Measurements from ENCODE around the gene PRDX3. TPM values are rescaled to one million over a fixed set of nuclear protein-coding genes. Genes with fewer than 3 reads are reported as not detected.

PRDX3 gene
- 100 to 1,000 TPM; 169 to 253 (median 206) TPM for polyA plus RNA-seq (ENCODE audit: insufficient read depth in 1 of 5, insufficient read length in 5 of 5, low replicate concordance in 1 of 5)
- long read RNA-seq, donor 1, transcript PRDX3-201 (7 exons, 1,591 nt) = major isoform, 157 of 246 reads
- long read RNA-seq, donor 1, partial matches to known transcripts = 86 of 246 reads
- long read RNA-seq, donor 1, other reads (novel, unspliced or antisense) = 0 of 246 reads
- long read RNA-seq, donor 2, transcript PRDX3-201 (7 exons, 1,591 nt) = major isoform, 96 of 104 reads
- long read RNA-seq, donor 2, partial matches to known transcripts = 0 of 104 reads
- long read RNA-seq, donor 2, other reads (novel, unspliced or antisense) = 6 of 104 reads
- long read RNA-seq, donor 3, transcript PRDX3-201 (7 exons, 1,591 nt) = major isoform, 136 of 216 reads
- long read RNA-seq, donor 3, transcript PRDX3-203 (2 exons, 2,277 nt) = minor isoform, 7 of 216 reads
- long read RNA-seq, donor 3, partial matches to known transcripts = 73 of 216 reads
- long read RNA-seq, donor 3, other reads (novel, unspliced or antisense) = 0 of 216 reads
- long read RNA-seq, donor 4, transcript PRDX3-203 (2 exons, 2,277 nt) = minor isoform, 10 of 83 reads
- long read RNA-seq, donor 4, transcript PRDX3-201 (7 exons, 1,591 nt) = major isoform, 73 of 83 reads
- long read RNA-seq, donor 4, partial matches to known transcripts = 0 of 83 reads
- long read RNA-seq, donor 4, other reads (novel, unspliced or antisense) = 0 of 83 reads
- long read RNA-seq, donor 5, transcript PRDX3-203 (2 exons, 2,277 nt) = minor isoform, 6 of 244 reads
- long read RNA-seq, donor 5, transcript PRDX3-201 (7 exons, 1,591 nt) = major isoform, 185 of 244 reads
- long read RNA-seq, donor 5, partial matches to known transcripts = 53 of 244 reads
- long read RNA-seq, donor 5, other reads (novel, unspliced or antisense) = 0 of 244 reads
- long read RNA-seq, donor 6, transcript PRDX3-203 (2 exons, 2,277 nt) = minor isoform, 6 of 157 reads
- long read RNA-seq, donor 6, transcript PRDX3-201 (7 exons, 1,591 nt) = major isoform, 142 of 157 reads
- long read RNA-seq, donor 6, partial matches to known transcripts = 9 of 157 reads
- long read RNA-seq, donor 6, other reads (novel, unspliced or antisense) = 0 of 157 reads
- long read RNA-seq, donor 7, transcript PRDX3-201 (7 exons, 1,591 nt) = major isoform, 121 of 133 reads
- long read RNA-seq, donor 7, partial matches to known transcripts = 11 of 133 reads
- long read RNA-seq, donor 7, other reads (novel, unspliced or antisense) = 0 of 133 reads
- long read RNA-seq, donor 8, transcript PRDX3-201 (7 exons, 1,591 nt) = major isoform, 50 of 60 reads
- long read RNA-seq, donor 8, partial matches to known transcripts = 8 of 60 reads
- long read RNA-seq, donor 8, other reads (novel, unspliced or antisense) = 0 of 60 reads

DNA sequence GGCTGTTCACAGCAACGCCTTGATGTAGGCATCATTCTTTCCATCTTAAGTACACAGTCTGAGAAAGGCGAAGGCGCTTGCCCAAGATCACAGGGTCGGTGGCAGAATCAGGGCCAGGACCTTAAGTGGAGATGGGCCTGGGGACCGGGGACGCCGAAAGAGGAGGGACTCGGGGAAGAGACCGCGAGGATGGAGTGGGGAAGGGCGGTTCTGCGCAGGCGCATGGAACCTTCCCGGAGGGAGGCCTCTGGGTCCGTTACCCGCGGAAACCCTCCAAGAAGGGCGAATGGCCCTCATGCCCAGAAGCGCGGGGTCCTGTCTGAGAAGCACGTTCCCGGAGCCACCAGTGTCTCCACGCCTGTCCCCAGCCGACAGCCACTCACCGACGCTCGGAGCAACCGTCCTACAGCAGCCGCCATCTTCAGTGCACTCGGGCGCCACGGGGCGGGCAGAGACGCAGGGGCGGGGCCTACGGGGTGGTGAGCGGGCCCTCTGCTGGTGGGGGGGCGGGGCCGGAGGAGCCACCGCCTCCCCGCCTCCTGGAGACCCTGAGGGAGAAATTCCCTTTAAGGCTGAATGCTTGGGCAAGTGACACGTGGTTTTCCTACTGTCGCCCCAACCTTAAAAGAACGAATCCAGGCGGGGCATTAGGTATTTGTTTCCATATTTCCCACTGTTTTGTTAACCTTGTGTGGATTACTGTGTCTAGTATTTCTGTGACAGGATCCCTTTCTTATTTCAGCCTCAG, at the start of gene PRDX3:
Gene PRDX3 (minus strand): TSS at position 441 of the 748 bp plus-strand sequence. CDS start 22 bp downstream, at position 419.
- peak; percentile 91 for DNase-seq

- no peak for DNase-seq
Measured at GRCh38 chr10:119227825-119228224, 49.2 kb upstream of the PRDX3 start.

GRCh38 chr10:119225083-119225658, 46.6 kb upstream of the PRDX3 start:
- no peak for DNase-seq

- no peak for DNase-seq
Measured at GRCh38 chr10:119222966-119223386, 44.4 kb upstream of the PRDX3 start.

- DNase-seq = no peak
Measured at GRCh38 chr10:119222537-119222936, 43.9 kb upstream of the PRDX3 start.

- no peak for DNase-seq
Measured at GRCh38 chr10:119221666-119222065, 43.1 kb upstream of the PRDX3 start.

DNA sequence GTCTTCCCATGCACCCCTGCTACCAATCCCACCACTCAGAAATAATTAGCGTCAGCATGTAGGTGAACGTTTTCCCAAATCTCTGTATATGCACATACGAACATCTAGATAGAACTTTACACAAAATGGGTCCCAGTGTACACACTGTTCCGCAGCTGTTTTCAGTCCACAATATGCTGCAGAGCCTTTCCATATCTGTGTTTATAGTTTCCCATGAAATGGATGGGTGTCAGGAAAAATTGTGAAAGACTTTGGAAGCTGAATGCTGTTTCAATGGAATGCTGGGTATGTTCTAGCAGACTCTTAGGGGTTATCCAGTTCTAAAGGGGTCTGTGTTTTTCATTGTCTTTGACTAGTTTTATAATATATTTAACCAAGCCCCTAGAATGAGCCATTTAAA, 42.6 kb upstream of the PRDX3 start:
- peak; percentile 83 to 84 for DNase-seq

DNA sequence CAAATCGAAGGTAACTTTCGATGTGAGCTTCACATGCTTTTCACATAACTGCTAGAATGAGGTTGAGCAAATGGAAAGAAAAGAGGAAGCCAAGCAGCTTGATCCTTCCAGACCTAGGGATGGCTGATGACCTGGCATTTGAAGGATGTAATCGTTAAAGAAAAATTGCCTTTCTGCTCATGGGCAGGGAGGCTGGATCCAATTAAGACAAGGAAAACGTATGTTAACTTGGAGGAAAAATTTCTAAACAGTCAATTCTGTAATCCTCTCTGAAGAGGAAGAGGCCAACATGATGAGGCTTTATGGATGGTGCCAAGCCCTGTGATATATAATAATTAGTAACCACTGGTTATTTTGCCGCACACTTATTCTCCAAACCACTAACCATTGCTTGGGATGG, 41.3 kb upstream of the PRDX3 start:
- no peak for DNase-seq

- peak; percentile 88 to 90 for DNase-seq
Measured at GRCh38 chr10:119217991-119218490, 39.4 kb upstream of the PRDX3 start.

- DNase-seq = no peak
Measured at GRCh38 chr10:119217401-119217800, 38.8 kb upstream of the PRDX3 start.

DNA sequence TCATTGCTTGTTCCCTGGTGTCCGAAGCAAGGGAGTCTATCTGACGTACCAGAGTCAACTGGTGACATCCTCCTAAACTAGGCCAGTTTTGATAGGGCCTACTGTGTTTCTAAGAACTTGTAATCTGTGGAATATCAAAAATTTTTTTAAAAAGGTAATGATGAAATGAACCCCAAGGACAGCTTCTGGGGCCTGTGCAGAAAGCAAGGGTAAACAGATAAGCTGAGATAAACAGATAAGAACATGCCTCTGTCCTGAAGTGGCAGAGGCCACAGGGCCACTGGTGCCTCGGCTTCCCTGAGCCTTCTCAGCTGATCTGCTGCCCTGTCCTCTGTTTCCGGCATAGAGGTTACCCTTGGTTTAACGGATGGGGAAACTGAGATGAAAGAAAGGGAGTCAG, 37.5 kb upstream of the PRDX3 start:
- no peak for DNase-seq

DNA sequence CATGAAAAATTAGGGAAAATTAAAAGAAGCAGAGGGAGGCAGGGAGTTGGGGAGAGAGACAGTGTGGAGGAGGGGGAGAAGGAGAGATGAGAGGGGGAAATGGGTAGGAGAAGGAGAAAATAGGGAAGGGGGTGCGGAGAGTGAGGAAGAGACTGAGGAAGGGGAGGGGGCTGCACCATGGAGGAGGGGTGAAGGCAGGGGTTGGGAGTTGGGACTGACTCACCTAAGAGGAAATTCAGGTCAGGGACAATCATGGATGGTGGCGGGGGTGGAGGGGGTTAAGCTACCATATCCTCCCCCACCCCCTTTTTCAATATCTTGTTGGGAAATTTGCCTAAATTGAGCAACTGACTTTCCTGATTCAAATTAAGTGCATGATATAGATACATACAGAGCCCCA, 36.8 kb upstream of the PRDX3 start:
- no peak for DNase-seq

DNA sequence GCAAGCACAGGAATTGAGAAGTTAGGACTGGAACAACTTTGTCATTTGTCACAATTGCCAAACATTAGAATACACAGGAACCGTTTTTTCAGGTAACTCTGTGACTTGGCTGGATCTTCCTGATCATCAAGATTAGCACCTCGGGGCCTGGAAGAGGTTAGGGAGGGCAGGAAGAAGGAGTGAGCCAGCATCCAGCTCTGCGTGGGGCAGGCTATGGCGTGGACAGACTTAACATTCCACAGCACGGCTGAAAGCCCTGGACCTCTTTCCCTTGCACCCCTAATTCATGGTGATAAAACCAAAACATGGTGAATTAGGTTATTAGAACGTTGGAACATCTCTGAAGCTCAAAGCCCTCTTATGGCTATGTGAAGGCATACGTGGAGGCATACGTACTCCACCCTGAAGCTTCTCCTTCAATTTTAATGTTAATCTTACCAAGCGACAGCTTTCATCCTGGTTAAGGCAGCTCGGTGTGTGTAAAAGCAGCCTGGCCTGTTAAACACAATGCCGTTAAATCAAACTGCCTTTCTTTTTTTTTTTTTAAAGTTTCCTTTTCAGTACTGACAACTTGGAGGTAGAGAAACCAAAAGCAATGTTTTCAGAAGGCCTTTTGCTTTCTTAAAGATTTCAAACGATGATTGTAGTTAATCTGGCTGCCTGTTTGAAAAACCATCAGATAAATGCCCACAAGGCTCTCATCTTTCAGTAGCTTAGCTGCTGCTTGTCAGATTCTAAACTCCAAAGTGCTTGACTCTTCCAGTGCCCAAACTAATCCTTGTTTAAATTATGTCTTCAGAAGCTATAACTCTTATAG, 33.2 kb upstream of the PRDX3 start:
- DNase-seq = no peak

- DNase-seq = peak; percentile 77 to 81
Measured at GRCh38 chr10:119211176-119211575, 32.6 kb upstream of the PRDX3 start.

- no peak for DNase-seq
Measured at GRCh38 chr10:119210633-119211032, 32.0 kb upstream of the PRDX3 start.

DNA sequence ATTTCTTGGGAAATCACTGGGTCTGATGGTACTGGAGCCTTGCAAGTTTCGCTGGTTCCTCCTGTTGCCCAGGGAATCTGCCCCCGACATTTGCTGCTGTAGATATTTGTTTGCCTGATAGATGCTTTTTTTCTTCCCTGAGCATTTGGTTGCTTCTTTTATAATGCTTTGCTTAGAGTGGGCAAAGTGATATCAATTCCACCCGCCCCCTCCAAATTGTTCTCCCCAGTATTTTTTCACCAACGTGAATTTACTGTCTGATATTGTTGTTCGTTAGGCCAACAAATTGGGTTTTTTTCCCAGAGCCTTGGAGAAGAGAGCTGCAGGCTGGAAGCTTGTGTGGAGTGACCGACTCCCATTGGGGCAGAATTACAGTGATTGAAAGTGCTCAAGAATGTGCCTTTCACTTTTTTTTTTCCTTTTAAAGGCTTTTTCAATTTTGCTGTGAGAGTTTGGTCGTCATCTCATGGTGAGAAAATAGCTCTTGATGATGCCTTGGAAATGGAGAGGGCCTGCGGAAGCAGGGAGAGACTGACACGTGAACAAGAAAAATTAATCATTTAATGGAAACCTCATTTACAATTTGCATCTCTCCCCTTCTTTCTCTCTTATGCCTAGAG, 31.2 kb upstream of the PRDX3 start:
- no peak for DNase-seq

- DNase-seq = peak in 1 of 2 donors; percentile 70
Measured at GRCh38 chr10:119209035-119209735, 30.6 kb upstream of the PRDX3 start.

- no peak for DNase-seq
Measured at GRCh38 chr10:119208553-119208940, 29.9 kb upstream of the PRDX3 start.

Data from right lung (tissue), 10 donors.